Subcutaneous adipose tissue (tissue), 4 donors: ENCODE results near the gene TC2N. TPM values are rescaled to one million over a fixed set of nuclear protein-coding genes. Genes with fewer than 3 reads are reported as not detected.

ENCODE experiments used
- total RNA-seq, 4 donors: library from RNA; depleted of rRNA; stranded (reverse); fragments of >200 nt; gene quantifications; one replicate each; pipeline ENCODE4 v1.1.0, GENCODE V29; 2016
- TF ChIP-seq, protein P1 (sequence below): fragments of 450-650 bp; IDR thresholded peaks from one replicate; pipeline ENCODE4 v1.5.1; 2016; ENCODE audit warnings: low read depth, mild to moderate bottlenecking, control low read depth, antibody characterized with exemption, moderate library complexity

TC2N gene
- 10 to 100 TPM; 37.7 to 58.4 (median 47.6) TPM for total RNA-seq

DNA sequence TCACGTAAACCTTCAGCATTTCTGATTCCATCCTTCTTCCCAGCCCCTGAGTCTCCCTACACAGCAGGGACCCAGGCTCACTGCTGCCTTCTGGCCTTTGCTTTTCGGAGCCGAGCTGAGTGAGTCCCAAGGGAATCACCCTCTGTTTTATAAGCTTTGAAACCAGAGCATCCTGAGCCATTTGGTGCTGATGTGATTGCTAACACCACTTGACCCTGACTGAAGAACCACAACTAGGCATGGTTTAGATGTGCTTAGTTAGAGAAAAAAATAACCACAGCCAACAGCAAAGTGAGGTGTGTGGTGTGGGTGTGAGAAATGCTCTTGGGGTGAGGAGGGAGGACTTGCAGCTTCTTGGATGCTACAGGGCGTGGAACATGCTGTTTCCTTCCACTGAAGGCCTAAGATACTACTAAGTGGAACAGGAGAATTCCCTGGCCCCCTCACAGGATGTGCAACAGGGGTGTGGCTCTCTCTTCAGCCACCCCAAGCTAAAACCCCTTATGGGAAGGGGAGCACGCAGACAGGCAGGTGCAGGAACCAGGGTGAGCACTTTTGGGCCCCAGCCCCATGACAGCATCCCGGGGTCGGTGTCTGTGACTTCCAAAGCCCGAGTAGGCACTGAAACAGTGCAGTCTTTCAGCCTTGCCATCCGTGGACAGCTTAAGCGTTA is at the start of gene TC2N:
TSS of gene TC2N (minus strand) at position 221 of the 673 bp plus-strand sequence. CDS start 53,767 bp downstream, outside the sequence.
- TF ChIP-seq, protein P1, sequence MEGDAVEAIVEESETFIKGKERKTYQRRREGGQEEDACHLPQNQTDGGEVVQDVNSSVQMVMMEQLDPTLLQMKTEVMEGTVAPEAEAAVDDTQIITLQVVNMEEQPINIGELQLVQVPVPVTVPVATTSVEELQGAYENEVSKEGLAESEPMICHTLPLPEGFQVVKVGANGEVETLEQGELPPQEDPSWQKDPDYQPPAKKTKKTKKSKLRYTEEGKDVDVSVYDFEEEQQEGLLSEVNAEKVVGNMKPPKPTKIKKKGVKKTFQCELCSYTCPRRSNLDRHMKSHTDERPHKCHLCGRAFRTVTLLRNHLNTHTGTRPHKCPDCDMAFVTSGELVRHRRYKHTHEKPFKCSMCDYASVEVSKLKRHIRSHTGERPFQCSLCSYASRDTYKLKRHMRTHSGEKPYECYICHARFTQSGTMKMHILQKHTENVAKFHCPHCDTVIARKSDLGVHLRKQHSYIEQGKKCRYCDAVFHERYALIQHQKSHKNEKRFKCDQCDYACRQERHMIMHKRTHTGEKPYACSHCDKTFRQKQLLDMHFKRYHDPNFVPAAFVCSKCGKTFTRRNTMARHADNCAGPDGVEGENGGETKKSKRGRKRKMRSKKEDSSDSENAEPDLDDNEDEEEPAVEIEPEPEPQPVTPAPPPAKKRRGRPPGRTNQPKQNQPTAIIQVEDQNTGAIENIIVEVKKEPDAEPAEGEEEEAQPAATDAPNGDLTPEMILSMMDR, result no peak

DNA sequence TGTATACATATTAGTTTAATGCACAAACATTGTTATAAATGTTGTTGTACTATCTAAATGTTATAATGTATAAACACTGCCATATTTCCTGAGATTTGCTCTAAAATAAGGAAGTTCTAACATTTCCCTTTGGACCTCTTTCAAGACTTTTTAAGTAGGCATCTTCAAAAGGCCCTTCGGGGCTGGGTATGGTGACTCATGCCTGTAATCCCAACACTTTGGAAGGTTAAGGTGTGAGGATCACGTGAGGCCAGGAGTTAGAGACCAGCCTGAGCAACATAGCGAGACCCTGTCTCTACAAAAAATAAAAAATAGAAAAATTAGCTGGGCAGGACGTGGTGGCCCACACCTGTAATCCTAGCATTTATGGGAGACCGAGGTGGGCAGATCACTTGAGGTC is 44.7 kb upstream of the TC2N start:
- TF ChIP-seq, protein P1, result no peak

DNA sequence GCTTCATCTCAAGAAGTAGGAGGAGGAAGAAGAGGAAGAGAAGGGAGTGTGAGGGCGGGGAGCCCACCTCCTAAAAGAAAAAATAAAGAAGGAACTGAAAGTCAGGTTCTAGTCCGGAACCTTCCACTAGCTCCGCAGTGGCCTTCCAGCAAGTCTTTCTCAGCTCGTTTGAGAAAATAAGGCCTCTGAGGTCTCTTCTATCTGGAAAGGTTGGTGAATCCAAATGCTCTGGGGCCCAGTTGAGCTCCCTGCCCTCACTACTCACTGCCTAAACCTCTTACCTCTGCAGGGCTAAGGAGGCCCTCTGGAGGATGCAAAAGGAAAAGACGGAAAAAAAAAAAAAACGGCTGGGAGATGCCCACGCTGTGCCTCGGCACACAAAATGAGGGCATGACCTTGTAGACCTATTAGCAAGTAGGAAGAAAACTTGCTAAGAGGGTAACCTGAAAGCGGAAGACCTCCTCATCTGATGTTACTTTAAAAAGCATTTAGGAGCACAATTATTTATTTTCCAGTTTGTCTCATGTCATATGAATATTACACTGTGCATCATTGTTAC is 44.2 kb upstream of the TC2N start:
- TF ChIP-seq, protein P1, result no peak

DNA sequence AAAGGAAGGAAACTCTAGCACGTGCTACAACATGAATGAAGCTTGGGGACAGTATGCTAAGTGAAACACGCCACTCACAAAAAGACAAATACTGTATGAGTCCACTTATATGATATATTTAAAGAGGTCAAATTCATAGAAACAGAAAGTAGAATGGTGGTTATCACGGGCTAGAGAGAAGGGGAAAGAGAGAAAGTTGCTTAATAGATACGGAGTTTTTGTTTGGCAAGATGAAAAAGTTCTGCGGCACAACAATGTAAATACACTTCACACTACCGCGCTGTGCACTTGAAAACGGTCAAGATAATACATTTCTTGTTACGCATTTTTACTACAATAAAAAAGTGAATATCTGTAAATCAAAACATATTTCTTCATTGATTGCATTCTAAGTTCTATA is 42.9 kb upstream of the TC2N start:
- TF ChIP-seq, protein P1, result no peak

DNA sequence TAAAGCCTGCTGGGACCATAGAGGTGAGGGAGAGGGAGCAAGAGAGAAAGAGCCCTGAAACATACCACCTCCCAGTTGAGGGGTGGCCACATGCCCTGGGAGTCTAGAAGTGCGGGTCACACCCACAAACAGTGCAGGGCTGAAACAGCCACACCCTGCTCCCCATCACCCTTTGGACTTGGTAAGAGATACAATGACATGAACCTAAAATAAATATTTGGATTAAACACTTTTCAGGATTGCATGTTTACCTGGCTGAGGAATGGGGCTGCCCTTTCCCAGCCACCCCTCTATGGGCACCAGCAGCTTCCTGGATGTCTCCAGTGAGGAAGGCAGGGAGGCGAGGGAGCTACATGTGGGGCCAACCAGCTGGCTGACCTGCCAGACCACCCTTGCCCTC is 39.0 kb upstream of the TC2N start:
- TF ChIP-seq, protein P1, result no peak

DNA sequence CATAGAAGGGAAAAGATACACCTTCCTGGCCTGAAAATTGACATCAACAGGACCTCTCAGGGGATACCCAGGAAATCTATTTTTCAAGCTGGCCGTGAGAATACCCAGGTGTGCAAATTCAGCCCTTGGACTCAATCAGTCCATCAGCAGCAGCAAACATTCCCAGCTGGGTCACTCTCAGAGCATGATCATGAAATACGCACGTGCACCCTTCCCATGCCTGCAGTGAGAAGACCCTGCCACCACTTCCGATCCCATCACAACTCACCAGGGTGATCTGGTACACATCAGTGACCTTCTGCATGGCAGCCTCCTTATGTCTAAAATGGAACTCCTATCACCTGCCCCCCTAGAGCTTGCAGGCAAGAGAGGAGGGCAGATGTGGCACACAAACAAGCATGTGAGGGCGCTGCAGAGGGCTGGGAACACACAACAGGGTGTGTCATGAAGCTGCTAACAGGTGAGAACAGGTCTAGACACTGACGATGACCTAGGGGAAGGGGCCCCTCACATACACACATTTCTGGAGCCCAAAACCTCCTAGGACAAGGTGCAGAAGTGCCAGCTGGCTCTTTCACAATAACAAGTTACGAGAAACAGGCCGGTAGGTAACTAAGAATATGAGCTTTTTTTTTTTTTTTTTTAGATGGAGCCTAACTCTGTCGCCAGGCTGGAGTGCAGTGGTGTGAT is 37.8 kb upstream of the TC2N start:
- TF ChIP-seq, protein P1, result no peak

DNA sequence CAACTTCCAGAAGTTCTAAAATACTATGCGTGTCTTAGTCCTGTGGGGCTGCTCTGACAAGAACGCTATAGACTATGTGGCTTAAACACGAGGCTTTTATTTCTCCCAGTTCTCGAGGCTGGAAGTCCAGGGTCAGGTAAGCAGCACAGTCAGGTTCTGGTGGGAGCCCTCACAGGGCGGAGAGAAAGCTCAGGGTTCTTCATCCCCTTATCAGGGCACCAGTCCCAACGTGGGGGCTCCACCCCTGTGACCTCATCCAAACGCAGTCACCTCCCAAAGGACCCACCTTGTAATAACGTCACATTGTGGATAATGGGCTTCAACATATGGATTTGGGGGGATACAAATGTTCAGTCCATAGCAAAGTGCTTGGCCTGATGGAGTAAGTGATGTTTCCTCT is 37.1 kb upstream of the TC2N start:
- TF ChIP-seq, protein P1, result no peak
